Vagina (tissue), 2 donors: ENCODE data around the gene DSCAML1.

ENCODE experiments used
- POLR2A ChIP-seq, 2 donors: fragments of 450-650 bp; IDR thresholded peaks; one replicate each; pipeline ENCODE4 v1.6.1; 2017; ENCODE audit warnings: antibody characterized with exemption in 2 of 2, mild to moderate bottlenecking in 2 of 2, moderate library complexity in 2 of 2
- TF ChIP-seq, protein P1 (sequence below), 3 experiments: fragments of 450-650 bp in 2 of 3; fragments of 200-600 bp in 1 of 3; sonication (generic) in 1 of 3; IDR thresholded peaks; one replicate each; pipeline ENCODE4 v1.5.1; 2017 to 2019; ENCODE audit warnings: antibody characterized with exemption in 3 of 3, mild to moderate bottlenecking in 2 of 3, moderate library complexity in 2 of 3

DNA sequence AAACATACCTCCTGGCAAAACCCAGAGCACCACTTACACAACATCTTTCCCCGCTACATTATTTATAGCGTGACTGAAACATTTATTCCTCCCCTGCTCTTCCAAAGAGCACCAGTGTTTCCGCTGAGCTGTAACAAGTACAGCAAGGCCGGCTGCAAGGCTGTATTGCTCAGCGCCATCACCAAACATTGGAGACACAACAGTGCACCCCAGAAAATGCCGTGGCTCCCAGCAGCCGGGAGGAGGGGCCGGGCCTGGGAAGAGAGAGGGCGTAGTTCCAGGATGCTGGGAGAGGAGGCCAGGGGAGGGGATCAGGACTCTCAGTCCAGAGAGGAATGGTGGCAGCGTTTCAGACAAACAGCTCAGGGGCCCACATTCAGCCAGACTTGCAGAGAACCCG lies 133.2 kb downstream of the DSCAML1 start:
- no peak for TF ChIP-seq POLR2A (IDR thresholded peaks at IDR 0.05)
- TF ChIP-seq, protein P1, sequence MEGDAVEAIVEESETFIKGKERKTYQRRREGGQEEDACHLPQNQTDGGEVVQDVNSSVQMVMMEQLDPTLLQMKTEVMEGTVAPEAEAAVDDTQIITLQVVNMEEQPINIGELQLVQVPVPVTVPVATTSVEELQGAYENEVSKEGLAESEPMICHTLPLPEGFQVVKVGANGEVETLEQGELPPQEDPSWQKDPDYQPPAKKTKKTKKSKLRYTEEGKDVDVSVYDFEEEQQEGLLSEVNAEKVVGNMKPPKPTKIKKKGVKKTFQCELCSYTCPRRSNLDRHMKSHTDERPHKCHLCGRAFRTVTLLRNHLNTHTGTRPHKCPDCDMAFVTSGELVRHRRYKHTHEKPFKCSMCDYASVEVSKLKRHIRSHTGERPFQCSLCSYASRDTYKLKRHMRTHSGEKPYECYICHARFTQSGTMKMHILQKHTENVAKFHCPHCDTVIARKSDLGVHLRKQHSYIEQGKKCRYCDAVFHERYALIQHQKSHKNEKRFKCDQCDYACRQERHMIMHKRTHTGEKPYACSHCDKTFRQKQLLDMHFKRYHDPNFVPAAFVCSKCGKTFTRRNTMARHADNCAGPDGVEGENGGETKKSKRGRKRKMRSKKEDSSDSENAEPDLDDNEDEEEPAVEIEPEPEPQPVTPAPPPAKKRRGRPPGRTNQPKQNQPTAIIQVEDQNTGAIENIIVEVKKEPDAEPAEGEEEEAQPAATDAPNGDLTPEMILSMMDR (IDR thresholded peaks at IDR 0.05): no peak
